ENCODE measurements around the gene CACNA2D4.

GRCh38 chr12:1918884-1919236 is 408 bp upstream of the CACNA2D4 start:
- no peak for TF ChIP-seq POLR2A (IDR thresholded peaks at IDR 0.05; ENCODE audit: borderline replicate concordance, extremely low read depth, insufficient read depth, insufficient read length)
- TF ChIP-seq SP1 (IDR thresholded peaks at IDR 0.05; ENCODE audit: low read depth): no peak
- no peak for TF ChIP-seq CTCF (IDR thresholded peaks at IDR 0.05 in 2 of 3, conservative IDR thresholded peaks at IDR 0.05 in 1 of 3; ENCODE audit: borderline replicate concordance in 1 of 3, insufficient read depth in 1 of 3, low read depth in 2 of 3, low read length in 2 of 3)
- TF ChIP-seq JUND (IDR thresholded peaks at IDR 0.05): no peak
- no peak for TF ChIP-seq SIN3A (IDR thresholded peaks at IDR 0.05; ENCODE audit: low read depth)
- TF ChIP-seq REST (IDR thresholded peaks at IDR 0.05; ENCODE audit: low read depth): no peak
- no peak for TF ChIP-seq SRF (IDR thresholded peaks at IDR 0.05; ENCODE audit: low read depth)
